AG04450 (cell line): ENCODE results near the gene ZNF385A. TPM values are rescaled to one million over a fixed set of nuclear protein-coding genes. Genes with fewer than 3 reads are reported as not detected.

Experiments
- CTCF ChIA-PET: fragments of 300-600, 350-600 bp; formaldehyde crosslinking; extraction: SDS; loops from one replicate; lab custom pipeline; 2022; ENCODE audit warnings: antibody characterized with exemption, inconsistent platforms; lab: Charles Lee
- POLR2A ChIA-PET: fragments of 350-600 bp; formaldehyde crosslinking; extraction: SDS; loops from one replicate; lab custom pipeline; 2021; ENCODE audit warnings: antibody characterized with exemption, inconsistent platforms; lab: Yijun Ruan, JAX
- DNase-seq: peaks from one replicate; pipeline ENCODE4 v3.0.0-alpha.2; 2011; ENCODE audit warnings: low read depth, low spot score
- H3K27ac ChIP-seq: one replicate; pipeline ENCODE4 v1.5.1; 2012; ENCODE audit warnings: low read depth, low read length, control low read depth
- H3K27me3 ChIP-seq: one replicate; pipeline ENCODE4 v1.6.0; 2012; ENCODE audit warnings: low read length; ENCODE audit not compliant: control insufficient read depth, insufficient read depth
- H3K4me3 ChIP-seq: 2 replicates; pipeline ENCODE4 v1.5.1; 2011; ENCODE audit warnings: mild to moderate bottlenecking, low read depth, low read length, control low read depth
- H3K9me3 ChIP-seq: 2 replicates; pipeline ENCODE4 v1.5.1; 2012; ENCODE audit warnings: low read length; ENCODE audit not compliant: control insufficient read depth, insufficient read depth
- CTCF ChIP-seq: IDR thresholded peaks from 2 replicates; pipeline ENCODE4 v1.5.1; 2011; ENCODE audit warnings: low read depth, low read length, control low read depth, inconsistent platforms
- polyA plus RNA-seq: library from polyadenylated mRNA; depleted of rRNA; stranded (reverse); fragments of >200 nt; gene quantifications from 2 replicates; pipeline ENCODE4 v1.2.3, GENCODE V29; 2011

Gene ZNF385A
- polyA plus RNA-seq, 1 experiment = 1.5 TPM

DNA sequence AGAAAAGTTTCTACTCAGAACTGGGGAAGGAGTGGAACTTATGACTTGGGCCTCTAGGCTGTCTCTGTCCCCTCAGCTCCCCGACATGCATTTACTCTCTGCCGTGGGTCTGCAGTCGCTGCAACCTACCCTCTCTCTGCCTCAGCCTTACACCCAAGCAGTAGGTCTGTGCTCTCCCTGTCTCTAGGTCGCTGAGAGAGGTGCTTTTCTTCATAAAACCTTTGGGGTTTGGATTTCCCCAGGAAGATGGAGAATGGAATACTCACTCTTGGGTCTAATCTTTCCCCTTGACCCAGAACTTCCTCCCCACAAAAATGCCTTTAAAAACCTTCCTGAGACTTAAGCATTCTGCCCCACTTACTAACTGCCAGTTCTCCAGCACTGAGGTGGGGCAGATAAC, 33.2 kb downstream of the ZNF385A start:
- POLR2A ChIA-PET = no interaction called here
- no peak for TF ChIP-seq CTCF
- DNase-seq = no peak
- Histone ChIP-seq H3K27me3 (no peaks in the 10 kb centered on the region), H3K9me3 (no peaks in the 10 kb centered on the region), H3K27ac (peak overlapping the region; percentile 89), H3K4me3 (no peak overlapping the region)
- CTCF ChIA-PET = interaction anchor here (1.0 to 1.4 kb wide), 3 partner anchors 15 to 137 kb away, joined by 4 to 7 read pairs (median 6); no protein-coding TSS in a partner anchor

GRCh38 chr12:54350743-54351142, 33.8 kb downstream of the ZNF385A start:
- ChIA-PET POLR2A (no interaction called here), CTCF (interaction anchor here (1.0 to 1.4 kb wide), 3 partner anchors 14 to 136 kb away, joined by 4 to 7 read pairs (median 6); no protein-coding TSS in a partner anchor)
- H3K27me3 ChIP-seq = no peaks in the 10 kb centered on the region
- DNase-seq = no peak
- H3K4me3 ChIP-seq = no peak overlapping the region
- TF ChIP-seq CTCF = no peak
- no peaks in the 10 kb centered on the region for H3K9me3 ChIP-seq
- H3K27ac ChIP-seq = no peak overlapping the region

DNA sequence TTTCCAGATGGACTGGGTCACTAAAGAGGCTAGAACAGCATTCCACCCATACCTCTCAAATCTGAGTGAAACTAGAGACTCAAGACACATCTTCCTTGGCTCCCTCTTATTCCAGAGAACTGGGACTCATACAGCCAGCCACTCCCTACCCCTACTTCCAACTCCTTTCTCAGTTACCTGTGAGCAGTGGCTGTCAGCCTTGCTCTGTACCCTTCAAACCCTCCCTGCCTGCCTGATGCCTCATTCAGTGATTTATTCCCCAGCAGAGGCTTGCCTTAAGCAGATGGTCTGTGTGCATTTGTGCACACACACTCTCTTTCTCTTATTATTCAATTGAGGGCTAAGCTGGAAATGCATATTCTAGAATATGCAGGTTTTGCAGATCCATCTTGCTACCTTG, 34.9 kb downstream of the ZNF385A start:
- H3K9me3 ChIP-seq = no peaks in the 10 kb centered on the region
- H3K27ac ChIP-seq = peak overlapping the region; percentile 3
- ChIA-PET CTCF (interaction anchor here (0.9 to 1.5 kb wide), 3 partner anchors 12 to 25 kb away, joined by 3 to 5 read pairs (median 3); partner anchors contain the start of gene COPZ1), POLR2A (no interaction called here)
- H3K4me3 ChIP-seq = no peak overlapping the region
- DNase-seq = no peak
- no peaks in the 10 kb centered on the region for H3K27me3 ChIP-seq
- TF ChIP-seq CTCF = no peak

DNA sequence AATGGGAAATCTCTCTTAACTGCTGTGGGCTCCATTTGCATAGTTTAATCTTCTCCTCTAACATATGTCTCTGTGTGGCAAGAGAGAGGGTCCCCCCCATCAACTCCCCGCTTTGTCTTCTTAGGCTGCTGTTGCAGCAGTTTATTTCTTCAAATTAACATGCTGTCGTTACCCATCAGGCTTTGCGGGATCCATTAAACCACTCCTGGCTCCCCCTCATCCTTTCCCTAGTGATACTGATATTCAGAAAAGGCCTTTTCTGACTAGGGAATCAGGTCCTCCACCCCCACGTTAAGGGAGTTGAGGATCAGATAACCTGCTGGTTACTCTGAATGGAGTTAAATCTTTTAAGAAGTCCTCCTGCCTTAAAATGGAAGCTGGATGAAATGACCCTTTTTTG, 35.5 kb downstream of the ZNF385A start:
- Histone ChIP-seq H3K27ac (no peak overlapping the region), H3K9me3 (no peaks in the 10 kb centered on the region), H3K27me3 (no peaks in the 10 kb centered on the region), H3K4me3 (no peak overlapping the region)
- ChIA-PET CTCF (interaction anchor here (0.9 to 1.5 kb wide), 3 partner anchors 11 to 24 kb away, joined by 3 to 5 read pairs (median 3); partner anchors contain the start of gene COPZ1), POLR2A (no interaction called here)
- no peak for DNase-seq
- TF ChIP-seq CTCF = no peak
